ENCODE results near the gene CNKSR3.

Gene CNKSR3

DNA sequence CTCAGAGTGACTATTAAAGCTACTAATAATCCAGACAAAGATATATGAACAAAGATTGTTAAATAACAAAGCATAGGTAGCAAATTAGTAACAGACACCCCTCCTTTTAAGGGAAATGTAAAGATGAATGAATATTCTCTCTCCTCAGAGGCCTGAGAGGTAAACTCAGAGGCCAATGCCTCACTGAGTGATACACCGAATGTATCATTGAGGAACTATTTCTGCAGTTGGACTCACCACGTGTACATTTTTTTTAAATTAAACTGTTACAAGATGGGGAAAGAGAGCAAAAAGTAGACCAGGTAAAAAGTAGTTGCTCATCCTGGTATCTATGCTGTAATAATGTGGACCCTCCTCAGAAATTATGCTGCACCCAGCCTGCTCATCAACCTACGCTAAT, 81.6 kb downstream of the CNKSR3 start:
- Histone ChIP-seq H3K27me3 (replicated peaks; ENCODE audit: control insufficient read depth, insufficient read depth, low read length) (no peaks in the 10 kb centered on the region), H3K4me3 (replicated peaks; ENCODE audit: low read depth, low read length) (no peak overlapping the region), H3K36me3 (ENCODE audit: control insufficient read depth, insufficient read depth, low read length) (no peaks in the 10 kb centered on the region)
- TF ChIP-seq, protein P1, sequence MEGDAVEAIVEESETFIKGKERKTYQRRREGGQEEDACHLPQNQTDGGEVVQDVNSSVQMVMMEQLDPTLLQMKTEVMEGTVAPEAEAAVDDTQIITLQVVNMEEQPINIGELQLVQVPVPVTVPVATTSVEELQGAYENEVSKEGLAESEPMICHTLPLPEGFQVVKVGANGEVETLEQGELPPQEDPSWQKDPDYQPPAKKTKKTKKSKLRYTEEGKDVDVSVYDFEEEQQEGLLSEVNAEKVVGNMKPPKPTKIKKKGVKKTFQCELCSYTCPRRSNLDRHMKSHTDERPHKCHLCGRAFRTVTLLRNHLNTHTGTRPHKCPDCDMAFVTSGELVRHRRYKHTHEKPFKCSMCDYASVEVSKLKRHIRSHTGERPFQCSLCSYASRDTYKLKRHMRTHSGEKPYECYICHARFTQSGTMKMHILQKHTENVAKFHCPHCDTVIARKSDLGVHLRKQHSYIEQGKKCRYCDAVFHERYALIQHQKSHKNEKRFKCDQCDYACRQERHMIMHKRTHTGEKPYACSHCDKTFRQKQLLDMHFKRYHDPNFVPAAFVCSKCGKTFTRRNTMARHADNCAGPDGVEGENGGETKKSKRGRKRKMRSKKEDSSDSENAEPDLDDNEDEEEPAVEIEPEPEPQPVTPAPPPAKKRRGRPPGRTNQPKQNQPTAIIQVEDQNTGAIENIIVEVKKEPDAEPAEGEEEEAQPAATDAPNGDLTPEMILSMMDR (IDR thresholded peaks at IDR 0.05; ENCODE audit: insufficient read depth, low read length, poor library complexity, severe bottlenecking): no peak
- DNase-seq (ENCODE audit: extremely low read depth, insufficient read length): no peak

DNA sequence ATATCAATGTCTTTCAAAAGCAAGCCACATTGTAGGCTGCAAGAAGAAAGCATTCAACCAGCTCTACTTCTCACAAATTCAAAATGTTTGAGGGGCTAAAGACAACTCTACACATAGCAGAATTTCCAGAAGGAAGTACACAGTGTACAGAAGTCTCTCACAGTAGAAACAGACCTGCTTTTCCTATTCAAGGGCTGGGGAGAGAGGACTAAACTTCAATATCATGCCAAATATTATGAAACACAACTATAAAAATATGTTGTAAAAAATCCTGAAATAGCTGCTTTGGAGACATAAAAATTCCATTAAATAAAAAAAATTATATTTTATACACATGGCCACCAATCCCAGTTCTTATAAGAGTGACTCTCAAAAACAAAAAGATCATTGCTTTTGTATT, 83.0 kb downstream of the CNKSR3 start:
- DNase-seq (ENCODE audit: extremely low read depth, insufficient read length): no peak
- Histone ChIP-seq H3K4me3 (replicated peaks; ENCODE audit: low read depth, low read length) (no peak overlapping the region), H3K27me3 (replicated peaks; ENCODE audit: control insufficient read depth, insufficient read depth, low read length) (no peaks in the 10 kb centered on the region), H3K36me3 (ENCODE audit: control insufficient read depth, insufficient read depth, low read length) (no peaks in the 10 kb centered on the region)
- TF ChIP-seq, protein P1 (IDR thresholded peaks at IDR 0.05; ENCODE audit: insufficient read depth, low read length, poor library complexity, severe bottlenecking): no peak

DNA sequence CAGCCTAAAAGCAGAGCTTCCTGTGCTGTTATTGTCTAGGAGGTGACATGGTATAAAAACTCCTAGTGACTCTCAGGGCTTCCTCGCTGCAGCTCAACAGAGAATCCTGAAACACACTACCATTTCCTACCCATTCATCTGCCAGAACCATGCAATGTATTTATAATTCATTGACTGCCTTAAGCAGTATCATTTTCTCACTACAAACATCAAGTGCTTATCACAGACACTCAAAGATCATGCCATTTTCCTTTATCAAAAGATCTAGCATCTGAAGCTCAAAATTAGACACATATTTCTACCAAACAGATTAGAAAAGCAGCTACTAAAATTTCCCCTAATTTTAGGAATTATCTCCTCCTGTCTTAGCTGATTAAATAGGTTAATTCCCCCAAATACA, 83.5 kb downstream of the CNKSR3 start:
- TF ChIP-seq, protein P1 (IDR thresholded peaks at IDR 0.05; ENCODE audit: insufficient read depth, low read length, poor library complexity, severe bottlenecking): no peak
- no peaks in the 10 kb centered on the region for H3K27me3 ChIP-seq (replicated peaks; ENCODE audit: control insufficient read depth, insufficient read depth, low read length)
- no peak overlapping the region for H3K4me3 ChIP-seq (replicated peaks; ENCODE audit: low read depth, low read length)
- DNase-seq (ENCODE audit: extremely low read depth, insufficient read length): no peak
- H3K36me3 ChIP-seq (ENCODE audit: control insufficient read depth, insufficient read depth, low read length): no peaks in the 10 kb centered on the region

DNA sequence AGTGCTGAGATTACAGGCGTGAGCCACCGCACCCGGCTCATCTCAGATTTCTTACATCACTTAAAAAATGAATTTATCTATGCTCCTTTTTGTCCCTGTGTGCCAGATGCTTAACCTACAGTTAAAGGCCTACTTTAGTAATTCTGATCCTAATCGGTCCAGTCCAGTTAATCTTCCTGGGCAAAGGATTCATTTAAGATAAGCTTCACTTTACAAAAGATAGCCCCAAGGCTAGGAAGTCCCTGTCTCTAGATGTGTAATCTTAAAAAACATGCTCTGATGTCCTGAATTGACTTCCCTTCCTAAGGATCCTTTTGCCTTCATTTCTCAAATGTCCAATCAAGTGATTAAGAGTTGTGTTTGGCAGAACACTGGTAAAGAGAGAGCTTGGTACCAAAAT, 85.5 kb downstream of the CNKSR3 start:
- no peak overlapping the region for H3K4me3 ChIP-seq (replicated peaks; ENCODE audit: low read depth, low read length)
- TF ChIP-seq, protein P1 (IDR thresholded peaks at IDR 0.05; ENCODE audit: insufficient read depth, low read length, poor library complexity, severe bottlenecking): no peak
- no peaks in the 10 kb centered on the region for H3K36me3 ChIP-seq (ENCODE audit: control insufficient read depth, insufficient read depth, low read length)
- no peak for DNase-seq (ENCODE audit: extremely low read depth, insufficient read length)
- H3K27me3 ChIP-seq (replicated peaks; ENCODE audit: control insufficient read depth, insufficient read depth, low read length): no peaks in the 10 kb centered on the region

DNA sequence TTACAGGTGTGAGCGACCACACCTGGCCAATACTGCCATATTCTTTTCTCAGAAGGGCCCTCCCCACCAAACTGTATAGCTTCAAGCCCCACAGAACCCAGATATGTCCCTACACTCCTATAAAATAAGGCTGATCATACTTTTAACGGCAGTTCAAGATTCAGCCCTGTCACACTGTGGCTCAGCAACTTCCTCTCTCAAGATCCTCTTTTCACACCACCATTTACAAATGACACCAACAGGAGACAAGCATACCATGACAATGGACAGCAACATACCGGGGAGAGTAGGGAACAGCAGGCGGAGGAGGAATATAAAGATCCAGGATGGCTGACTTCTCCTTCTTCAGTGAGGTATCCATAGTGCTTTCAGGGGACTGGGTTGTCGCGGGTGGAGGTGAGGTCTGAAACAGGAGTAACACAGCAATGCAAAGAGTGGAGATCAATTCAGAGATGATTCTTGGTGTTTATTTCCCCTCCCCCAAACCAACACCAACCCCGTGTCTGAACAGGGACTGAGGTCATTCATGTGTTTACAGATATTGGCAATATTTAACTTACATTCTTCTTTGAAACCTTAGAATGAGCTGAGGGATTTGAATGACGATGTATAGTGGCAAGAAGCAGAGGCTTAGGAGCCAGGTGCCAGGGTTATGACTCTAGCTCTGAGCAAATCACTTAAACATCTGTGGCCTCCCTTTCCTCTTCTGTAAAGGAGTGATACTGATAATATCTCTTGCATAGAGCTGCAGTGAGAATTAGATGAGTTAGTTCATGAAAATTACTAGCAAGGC, 96.3 kb downstream of the CNKSR3 start:
- Histone ChIP-seq H3K4me3 (replicated peaks; ENCODE audit: low read depth, low read length) (no peak overlapping the region), H3K36me3 (ENCODE audit: control insufficient read depth, insufficient read depth, low read length) (no peaks in the 10 kb centered on the region), H3K27me3 (replicated peaks; ENCODE audit: control insufficient read depth, insufficient read depth, low read length) (no peaks in the 10 kb centered on the region)
- no peak for DNase-seq (ENCODE audit: extremely low read depth, insufficient read length)
- TF ChIP-seq, protein P1 (IDR thresholded peaks at IDR 0.05; ENCODE audit: insufficient read depth, low read length, poor library complexity, severe bottlenecking): no peak
